ENCODE data around the gene TSC22D3.
"Not testable (repeated sequence)": the region's sequence is repeated elsewhere in the genome, so short reads cannot be mapped to it uniquely, and the experiment has no call there.

The TSC22D3 gene

DNA sequence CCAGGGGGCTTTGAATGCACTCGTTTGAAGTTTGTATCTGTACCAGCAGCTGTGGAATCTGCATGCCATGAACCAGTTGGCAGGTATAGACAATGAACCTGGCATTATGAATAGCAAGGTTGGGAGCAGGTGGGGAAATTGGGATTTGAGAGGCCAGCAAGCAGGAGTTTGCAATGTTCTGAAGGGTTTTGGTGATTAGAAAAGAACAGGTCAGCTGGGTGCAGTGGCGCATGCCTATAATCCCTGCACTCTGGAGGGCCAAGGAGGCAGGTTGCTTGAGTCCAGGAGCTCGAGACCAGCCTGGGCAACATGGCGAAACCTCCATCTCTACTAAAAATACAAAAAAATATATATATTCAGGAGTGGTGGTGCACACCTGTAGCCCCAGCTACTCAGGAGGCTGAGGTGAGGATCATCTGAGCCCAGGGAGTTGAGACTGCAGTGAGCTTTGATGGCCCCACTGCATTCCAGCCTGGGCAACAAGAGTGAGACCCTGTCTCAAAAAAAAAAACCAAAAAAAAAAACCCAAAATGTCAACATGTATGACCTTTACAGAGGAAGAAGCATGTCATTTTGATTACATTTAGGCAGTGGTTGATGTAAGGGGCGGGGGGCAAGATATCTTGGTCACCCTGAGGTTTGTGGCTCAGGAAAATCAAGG, 63.9 kb downstream of the TSC22D3 start:
- no peak for DNase-seq

GRCh38 chrX:107710617-107711391, 64.8 kb downstream of the TSC22D3 start:
- DNase-seq: peak; percentile 73

DNA sequence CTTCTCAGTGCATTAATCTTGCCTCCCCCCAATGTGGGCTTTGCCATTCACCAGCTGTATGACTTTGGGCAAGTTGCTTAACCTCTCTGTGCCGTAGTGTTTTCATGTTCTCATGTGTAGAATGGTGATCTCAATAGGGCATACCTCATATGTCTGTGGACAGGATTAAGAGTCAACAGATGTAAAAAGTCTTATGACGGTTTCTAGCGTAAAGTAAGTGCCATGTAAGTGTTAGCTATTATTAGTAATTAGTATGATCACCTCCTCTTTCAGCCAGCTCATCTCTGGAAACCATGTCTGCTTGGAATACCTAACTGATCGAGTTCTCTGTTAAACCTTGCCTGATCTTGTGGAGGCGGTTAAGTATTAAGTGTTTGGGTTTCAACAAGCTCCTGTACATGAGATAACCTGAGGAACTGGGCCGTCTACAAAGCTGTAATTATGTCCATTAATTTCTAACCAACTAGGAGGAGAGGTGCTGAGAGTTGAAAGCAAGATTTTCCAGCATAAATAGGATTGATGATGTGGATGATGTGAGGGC, 66.3 kb downstream of the TSC22D3 start:
- DNase-seq: no peak

GRCh38 chrX:107708762-107709161, 66.8 kb downstream of the TSC22D3 start:
- DNase-seq: no peak

DNA sequence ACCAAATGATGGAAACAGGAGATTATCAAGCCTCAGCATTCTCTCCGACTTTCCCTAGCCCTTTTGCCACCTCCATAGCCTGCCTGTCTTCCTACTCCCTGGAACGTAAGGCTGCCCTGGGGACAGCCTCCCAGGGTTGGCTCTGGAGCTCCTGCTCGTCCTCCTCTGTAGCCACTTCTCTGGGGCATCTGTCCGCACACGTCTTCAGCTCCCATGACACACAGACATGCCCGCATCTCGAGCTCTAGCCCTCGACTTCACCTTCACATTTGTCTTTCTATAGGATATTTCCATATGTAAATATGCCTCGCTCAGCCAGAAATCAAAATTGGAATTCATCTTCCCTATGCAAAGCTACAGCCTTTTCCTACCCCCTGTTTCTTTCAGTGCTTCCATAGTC, 67.7 kb downstream of the TSC22D3 start:
- DNase-seq: no peak

DNA sequence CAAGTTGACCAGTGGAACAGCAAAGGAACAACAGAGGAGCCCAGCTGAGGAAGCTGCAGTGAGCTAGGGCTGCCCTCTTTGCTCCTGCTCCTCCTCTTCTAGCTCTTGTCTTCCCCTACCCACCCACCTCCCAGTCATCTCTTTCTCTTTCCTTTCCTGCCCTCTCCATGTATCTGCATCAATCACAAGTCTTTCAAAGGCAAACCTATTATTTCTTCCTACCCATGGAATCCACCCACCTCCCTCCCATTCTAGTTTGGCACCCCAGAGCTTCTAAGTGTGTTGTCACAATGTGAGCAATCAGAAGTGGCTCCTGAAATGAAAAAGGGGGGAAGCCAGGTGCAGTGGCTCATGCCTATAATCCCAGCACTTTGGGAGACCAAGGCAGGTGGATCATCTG, 69.3 kb downstream of the TSC22D3 start:
- no peak for DNase-seq

GRCh38 chrX:107704587-107704986, 71.0 kb downstream of the TSC22D3 start:
- no peak for DNase-seq

DNA sequence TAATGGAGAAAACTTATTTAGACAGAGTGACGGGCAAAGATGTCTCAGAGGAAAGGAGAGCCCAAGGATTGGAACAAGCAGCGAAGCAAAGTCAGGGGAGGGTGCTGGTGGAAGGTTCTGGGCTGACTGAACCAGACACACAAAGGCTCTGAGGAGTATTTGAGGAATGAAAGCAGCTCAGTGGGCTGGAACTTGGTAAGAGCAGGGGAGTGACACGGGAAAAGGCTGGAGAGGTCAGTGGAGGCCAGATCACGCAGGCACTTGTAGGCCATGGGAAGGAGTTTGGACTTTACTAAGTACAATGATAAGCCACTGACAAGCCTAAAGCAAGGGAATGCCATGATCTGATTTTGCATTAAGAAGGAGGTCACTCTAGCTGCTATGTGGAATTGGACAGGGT, 71.4 kb downstream of the TSC22D3 start:
- no peak for DNase-seq

GRCh38 chrX:107701493-107702121, 74.0 kb downstream of the TSC22D3 start:
- peak; percentile 31 for DNase-seq

DNA sequence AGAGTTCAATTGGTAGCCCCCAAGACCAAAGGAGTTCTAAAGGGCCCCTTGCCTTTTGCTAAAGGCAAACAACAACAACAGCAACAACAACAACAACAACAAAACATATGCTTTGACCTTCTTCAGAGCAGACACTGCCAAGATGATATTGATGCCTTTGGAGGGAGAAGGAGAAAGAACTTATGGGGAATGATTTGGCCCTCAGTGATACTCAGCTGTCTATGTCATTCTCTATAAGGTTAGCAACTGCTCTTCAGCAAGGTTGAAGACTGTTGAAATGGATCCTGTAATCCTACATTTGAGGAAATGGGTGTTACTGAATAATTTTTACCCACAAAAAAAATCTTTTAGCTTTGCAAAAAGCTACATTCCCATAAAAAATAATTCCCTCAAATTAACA, 74.8 kb downstream of the TSC22D3 start:
- no peak for DNase-seq

- DNase-seq: no peak
Measured at GRCh38 chrX:107700317-107700774, 75.2 kb downstream of the TSC22D3 start.

DNA sequence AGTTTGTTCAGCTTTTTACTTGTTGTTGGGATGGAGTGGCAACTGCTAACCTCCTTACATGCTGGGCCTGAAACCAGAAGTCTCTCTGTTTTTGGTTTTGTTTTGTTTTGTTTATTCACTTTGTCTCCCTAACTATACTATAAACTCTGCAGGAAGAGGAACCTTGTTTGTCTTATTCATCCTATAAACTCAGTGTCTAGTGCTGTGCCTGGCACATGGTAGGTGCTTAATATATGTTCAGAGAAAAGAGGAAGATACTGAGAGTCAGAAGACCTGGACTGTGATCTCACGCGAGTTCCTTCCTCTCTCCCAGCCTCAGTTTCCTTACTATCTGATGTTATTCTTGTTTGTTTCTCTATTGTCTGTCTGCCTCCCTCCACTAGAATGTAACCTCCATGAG, 76.0 kb downstream of the TSC22D3 start:
- DNase-seq: peak; percentile 3

GRCh38 chrX:107691024-107691448, 84.6 kb downstream of the TSC22D3 start:
- no peak for DNase-seq

- no peak for DNase-seq
Measured at GRCh38 chrX:107687445-107687844, 88.1 kb downstream of the TSC22D3 start.

GRCh38 chrX:107686792-107687191, 88.8 kb downstream of the TSC22D3 start:
- DNase-seq: no peak

- DNase-seq: no peak
Measured at GRCh38 chrX:107686026-107686425, 89.6 kb downstream of the TSC22D3 start.

GRCh38 chrX:107685586-107685985, 90.0 kb downstream of the TSC22D3 start:
- DNase-seq: not testable (repeated sequence)

DNA sequence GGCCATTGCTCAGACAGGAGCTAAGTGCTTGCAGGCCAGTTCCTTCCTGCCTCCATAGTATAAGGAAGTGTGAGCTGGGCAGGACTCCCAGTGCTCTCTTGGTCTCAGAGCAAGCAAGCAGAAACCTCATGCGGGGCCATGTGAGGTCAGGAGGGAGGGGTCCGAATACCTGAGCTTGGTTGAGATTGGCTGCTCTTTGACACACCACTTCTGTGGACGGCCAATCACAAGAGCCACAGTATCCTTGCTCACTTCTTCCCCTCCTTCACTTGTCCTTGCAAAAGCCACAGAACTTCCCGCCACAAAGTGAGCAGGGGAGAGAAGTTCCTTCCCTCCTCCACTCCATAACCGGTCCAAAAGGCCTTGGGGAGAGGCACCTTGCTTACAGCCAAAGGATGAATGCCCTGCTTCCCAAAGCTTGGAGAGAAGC, 90.6 kb downstream of the TSC22D3 start:
- peak; percentile 91 for DNase-seq

GRCh38 chrX:107683931-107684330, 91.7 kb downstream of the TSC22D3 start:
- DNase-seq: no peak

DNA sequence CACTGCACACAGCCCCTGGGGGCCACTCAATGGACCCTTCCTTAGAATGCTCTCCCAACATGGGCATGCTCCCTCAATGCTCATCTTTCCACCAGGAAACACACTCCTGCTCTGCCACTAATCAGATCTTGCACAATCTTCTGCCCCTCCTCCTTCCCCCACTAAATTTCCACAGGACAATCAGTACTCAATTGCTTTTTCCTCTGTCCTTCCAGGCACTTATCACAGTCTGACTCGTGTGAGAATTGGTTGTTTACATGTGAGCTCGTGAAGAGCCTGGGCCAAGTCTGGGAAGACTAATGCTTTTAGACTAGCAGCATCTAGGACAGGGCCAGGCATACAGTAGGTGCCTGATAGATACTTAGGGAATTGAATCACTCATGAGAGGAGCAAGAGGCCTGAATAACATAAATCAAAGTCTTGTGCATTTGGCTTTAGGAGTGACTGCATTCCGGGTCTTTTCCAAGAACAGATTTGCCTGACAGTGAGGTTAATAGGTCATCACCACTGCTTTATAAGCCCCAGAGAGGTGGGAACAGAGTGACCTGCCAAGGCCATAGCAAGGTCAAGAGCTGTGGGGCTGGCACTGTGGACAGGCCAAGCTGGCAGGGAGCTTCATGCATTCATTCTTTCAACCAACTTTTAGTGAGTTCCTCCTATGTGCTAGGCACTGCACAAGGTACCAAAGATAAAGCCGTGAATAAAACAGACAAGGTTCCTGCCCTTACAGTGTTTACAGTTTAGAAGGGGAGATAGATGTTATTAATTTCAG, 92.3 kb downstream of the TSC22D3 start:
- DNase-seq: no peak

DNA sequence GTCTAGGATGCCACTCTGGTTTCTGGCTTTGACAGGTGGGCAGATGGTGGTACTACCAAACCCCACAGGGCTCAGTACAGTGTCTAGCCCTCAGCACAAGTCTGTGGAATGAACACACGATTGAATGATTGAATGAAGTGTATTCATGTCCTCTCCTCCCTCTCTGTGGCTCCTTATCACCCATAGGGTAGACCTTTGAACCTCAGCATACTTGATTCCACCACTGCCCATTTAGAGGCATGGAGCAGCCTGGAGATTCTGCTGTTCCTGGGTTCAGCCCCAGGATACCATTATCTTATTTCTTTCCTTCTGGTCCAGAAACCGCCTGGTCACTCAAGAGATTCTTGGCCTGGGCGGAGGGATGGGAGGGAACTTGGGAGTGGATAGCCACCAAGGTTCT, 93.3 kb downstream of the TSC22D3 start:
- no peak for DNase-seq

GRCh38 chrX:107678957-107679740, 96.4 kb downstream of the TSC22D3 start:
- DNase-seq: peak; percentile 54
